HL-60/S4 (cell line): ENCODE measurements around the gene ITPR1.
"Not testable (repeated sequence)": the region's sequence is repeated elsewhere in the genome, so short reads cannot be mapped to it uniquely, and the experiment has no call there.

Source experiments
- in situ Hi-C: fragments of 300-500 bp; cut with MboI; formaldehyde crosslinking; loops from 2 replicates; pipeline ENCODE4 v1.14.3; 2022; ENCODE audit warnings: low sequenced_read_pairs

The ITPR1 gene

DNA sequence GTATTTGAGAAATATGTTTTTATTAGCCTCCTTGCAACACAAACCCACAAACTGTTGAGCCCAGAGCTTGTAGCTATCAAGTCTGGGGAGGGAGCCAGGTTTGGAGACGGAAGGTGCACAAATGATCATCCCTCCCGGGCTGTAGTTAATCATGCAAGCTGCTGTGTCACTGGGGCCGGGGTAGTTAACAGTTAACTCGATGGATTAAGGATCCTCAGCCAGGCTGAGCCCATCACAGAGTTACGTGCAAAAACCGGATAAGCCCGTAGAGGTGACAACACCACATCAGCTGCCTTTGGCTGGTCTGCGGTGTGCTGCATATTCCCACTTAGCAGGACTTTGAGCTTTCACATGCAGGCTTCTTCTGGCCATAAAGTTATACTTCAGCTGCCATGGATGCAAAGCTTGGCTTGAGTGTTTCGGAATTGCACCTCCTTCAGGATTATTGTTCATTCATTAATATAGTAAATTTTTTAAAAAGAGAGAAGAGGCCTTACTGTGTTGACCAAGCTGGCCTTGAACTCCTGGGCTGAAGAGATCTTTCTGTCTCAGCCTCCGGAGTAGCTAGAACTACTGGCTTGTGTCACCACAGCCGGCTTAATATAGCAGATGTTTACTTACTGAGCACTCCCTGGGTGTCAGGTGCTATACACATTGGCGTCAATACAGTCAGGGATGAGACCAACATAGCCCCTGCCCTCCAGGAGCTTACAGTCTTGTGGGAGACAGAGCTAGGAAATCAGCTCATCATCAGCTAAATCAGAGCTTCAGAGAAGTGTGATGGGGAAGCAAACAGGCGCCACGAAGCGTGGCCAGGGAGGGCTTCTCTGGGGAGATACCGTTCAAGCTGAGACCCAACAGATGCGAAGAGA, 259.3 kb downstream of the ITPR1 start:
- in situ Hi-C loops = no loop called here

DNA sequence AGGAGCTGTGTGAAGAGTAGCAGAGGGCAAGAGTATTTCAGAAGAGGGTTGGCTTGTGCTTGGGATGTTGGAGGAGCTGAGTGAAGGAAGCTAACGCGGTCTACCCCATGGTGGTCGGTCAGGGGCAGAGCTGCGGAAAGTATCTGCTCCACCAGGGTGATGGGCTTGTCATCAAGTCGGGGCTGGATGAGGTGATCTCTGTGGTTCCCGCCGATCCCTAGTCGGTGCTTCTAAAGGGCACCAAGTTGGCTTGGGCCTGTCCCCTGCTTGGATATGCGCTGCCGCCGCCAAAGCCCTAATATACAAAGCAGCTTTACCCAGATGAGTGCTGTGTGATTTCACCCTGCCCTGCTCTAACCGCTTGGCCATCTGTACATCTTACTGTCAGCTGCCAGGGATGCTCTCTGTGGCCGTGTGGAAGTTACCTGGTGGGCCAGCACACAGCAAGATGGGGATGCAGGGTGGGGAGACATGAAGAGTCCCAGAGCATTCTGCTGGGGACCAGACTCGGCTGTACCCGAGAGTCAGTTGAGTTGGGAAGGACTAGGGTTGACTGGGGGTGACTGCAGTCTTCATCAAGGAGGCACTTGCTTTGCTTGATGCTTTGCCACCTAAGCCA, 260.0 kb downstream of the ITPR1 start:
- in situ Hi-C loops = no loop called here

DNA sequence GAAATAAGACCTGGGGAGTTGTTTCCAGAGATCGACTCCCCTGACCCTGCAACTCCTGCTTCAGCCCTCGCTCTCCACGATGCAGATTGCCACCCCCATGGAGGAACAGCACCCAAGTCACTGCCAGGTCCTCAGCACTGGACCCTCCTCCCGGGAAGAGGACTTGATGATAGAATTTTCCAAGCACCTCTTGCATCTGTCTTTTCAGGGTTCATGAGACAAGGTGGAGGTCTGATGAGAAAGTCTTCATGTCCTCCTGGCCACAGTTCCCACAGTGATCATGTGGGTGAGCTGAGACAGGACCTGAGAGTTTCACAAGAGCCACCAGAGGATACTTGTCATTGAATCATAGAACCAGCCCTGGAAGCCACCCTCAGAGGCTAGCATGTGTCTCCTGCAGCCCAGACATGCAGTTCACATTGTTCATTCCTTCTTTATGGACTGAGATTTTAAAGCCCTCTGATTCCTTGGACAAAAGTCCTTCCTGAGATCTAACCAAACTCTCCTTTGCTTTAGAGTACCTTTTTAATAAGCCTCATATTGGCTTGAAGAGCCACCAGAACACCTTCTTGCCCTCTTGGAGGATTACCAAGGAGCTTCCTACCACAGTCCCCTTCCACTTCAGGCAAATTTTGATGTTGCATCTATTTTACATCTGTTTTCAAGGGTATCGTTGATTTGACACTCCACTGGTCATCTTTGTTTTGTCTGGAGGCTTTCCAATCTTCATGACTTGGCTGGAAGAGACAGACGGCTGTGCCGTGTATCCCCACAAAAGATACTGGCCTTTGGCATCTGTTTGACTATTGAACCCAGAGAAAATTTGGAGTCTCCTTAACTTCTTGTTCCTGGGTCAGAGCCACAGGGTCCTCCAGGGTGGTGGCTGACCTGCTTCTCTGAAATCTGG, 261.3 kb downstream of the ITPR1 start:
- in situ Hi-C loops = no loop called here

DNA sequence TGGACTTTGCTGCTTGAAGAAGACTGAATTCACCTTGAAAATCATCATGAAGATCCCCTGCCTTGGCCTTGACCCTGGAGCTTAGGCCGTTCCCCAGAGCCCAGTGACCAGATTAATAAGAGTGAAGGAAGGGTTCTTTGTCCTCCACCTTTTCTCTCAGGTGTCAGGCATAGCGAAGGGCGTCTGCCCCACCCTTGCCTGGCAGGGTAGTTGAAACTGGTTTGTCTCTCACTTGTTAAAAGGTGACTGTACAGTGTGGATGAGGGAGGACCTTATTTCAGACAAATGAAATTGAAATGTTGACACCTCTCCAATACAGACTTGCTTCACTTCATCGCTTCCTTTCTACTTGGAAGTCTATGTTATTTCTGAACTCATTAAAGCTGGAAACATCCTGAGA, 262.4 kb downstream of the ITPR1 start:
- in situ Hi-C loops = no loop called here

DNA sequence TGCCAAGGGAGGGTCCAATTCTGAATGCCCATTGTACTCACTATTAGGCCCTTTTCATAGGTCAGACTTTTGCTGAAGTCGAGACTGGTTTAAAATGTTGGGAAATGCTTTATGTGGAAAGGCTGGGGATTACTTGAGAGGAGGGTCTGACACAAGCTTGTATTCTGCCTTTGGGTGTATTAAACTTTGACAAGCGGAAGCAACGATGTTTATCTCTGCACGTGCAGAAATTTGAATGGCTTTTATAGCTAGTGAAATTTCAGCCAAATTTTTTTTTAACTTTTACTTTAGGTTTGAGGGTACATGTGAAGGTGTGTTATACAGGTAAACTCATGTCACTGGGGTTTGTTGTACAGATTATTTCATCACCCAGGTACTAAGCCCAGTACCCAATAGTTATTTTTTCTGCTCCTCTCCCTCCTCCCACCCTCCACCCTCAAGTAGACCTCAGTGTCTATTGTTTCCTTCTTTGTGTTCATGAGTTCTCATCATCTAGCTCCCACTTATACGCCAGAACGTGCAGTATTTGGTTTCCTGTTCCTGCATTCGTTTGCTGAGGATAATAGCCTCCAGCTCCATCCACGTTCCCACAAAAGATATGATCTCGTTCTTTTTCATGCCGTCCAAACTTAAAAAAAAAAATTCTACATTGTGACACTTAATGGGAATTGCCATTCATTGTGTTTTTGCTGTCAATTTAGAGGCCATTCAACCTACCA, 263.1 kb downstream of the ITPR1 start:
- in situ Hi-C loops = no loop called here

DNA sequence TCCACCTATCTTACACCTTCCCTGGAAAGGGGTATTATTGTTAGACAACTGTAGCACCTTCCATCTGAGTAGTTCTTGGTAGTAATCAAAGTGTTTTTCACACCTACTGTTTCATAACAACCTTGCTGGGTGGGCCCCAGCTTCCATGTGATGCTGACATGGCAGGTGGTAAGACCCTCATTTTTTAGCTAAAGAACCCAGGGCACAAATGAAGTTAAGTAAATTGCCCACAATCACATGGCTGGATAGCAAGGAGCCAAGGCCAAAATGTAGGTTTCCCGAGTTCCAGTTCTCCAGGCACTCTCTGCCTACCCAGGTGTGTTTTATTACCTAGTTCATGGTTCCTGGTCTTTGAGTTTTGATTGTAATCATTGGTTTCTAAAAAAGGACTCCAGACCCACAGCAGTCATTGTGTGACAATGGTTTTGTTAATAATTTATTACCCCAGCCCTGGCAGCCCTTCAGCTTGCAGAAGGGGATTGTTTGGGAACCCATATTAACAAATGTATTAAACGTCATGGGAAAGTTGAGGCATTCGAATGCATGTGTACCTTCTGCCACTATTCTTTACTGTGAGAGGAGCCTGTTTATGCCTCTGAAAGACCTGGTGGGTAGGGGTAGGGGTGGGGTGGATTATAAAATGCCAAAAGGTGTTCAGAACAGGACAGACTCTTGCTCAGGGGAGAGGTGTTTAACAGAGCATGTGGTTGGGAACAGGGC, 263.9 kb downstream of the ITPR1 start:
- in situ Hi-C loops = no loop called here

DNA sequence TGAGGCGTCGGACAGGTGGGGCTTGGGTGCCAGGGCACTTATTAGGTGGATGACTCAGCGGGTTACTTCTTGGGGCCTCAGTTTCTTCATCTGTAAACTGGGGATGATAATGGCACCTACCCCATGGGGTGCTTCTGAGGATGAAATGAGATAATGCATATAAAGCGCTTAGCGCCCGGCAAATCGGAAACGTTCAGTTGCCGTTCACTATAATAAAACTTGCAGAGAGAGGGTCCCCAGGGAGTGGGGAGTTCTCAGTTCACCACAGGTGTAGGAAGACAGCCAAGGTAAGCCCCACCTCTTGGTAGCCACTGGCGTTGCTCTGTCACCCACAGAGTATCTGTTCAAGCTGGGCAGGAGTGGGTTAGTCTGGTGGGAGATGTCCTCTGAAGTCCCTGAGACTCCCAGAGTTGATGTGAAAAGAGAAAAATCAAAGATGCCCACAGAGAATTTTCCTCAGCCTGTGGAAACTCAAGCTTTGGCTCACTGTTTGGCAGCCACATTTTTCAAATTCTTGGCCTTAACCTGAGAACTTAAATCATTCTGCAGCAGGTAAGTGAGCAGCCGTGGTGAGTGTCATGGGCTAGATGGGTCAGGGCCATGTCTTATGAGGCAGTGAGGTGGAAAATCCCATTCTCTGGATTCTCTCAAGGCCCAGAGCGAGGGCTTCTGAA, 264.6 kb downstream of the ITPR1 start:
- in situ Hi-C loops = no loop called here

DNA sequence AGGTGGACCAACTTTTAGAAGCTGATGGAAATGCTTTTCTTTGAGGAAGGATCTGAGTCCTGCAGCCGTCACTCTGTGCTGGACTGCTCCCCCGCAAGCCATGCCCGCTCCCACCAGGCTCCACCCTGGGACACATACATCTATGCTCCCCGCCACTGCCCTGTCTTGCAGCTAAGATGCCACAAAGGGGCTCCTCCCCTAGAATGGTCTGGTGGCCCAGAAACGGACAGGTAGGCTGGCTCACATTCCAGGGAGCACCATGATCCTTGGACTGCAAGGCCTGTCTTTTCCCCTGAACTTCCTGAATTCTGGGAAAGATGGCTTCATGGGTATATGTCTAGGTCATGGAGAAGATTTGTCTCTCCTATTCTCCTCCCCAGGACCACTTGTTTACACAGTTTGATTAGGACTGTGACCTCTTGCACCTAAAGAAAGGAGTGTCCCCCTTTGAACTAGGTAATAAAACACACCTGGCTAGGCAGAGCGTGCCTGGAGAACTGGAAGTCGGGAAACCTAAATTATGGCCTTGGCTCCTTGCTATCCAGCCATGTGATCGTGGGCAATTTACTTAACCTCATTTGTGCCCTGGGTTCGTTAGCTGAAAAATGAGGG, 265.2 kb downstream of the ITPR1 start:
- in situ Hi-C loops = no loop called here

DNA sequence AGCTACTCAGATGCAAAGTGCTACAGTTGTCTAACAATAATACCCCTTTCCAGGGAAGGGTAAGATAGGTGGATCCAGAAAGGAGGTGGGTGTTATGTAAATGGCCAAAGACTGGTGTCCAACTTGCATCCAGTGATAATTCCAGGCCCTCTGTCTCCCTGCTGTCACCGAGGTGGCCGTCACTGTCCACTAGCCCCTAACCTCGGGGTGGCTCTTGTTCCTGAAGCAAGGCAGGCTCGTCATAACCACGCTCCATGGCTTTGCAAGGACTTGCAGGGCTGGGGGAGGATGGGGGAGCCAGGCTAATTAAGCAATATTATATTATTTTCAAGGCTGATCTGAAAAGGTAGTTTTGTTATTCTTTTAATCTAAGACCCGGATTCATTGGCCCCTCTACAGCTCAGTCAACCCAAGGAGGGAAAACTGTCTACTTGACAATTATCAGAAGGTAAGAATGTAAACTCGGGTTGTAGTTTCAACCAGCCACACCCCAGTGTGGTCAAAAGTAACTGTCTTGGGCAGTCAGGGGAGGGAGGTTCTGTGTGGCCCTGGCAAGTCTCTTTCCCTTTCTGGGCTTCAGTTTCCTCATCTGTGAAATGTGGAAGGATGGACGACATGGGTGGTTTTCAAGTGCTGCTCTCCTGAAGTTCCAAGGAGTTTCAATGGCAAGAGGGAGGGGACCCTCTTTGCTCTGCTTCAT, 266.0 kb downstream of the ITPR1 start:
- in situ Hi-C loops = no loop called here

DNA sequence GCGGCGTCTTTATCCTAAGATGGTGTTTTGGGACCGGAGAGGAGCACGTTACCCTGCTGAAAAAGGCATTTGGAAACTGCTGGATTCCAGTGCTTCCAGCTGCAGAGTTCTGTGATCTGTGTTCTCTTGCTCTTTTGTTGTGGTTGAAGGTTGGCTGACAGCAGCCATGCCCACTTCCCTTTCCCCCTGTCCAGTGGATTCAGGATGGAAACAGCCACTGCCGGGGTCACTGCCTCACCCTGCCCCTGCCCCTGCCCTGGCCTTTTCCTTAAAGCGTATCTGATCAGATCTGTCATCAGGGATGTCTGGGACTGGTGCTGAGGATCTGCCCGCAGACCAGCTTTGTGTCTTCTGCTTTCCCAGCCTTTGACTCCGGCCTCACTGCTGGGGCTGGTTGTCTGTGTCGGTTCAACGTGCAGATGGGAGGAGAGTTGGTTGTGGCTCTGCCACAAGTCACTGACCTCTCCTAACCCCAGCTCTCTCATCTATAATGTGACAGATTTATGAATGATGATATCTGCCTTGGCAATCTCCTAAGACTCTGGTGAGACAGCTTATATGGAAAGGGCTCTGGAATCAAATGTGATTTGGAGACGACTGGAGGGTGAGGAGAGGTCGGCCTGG, 266.7 kb downstream of the ITPR1 start:
- in situ Hi-C loops = no loop called here

DNA sequence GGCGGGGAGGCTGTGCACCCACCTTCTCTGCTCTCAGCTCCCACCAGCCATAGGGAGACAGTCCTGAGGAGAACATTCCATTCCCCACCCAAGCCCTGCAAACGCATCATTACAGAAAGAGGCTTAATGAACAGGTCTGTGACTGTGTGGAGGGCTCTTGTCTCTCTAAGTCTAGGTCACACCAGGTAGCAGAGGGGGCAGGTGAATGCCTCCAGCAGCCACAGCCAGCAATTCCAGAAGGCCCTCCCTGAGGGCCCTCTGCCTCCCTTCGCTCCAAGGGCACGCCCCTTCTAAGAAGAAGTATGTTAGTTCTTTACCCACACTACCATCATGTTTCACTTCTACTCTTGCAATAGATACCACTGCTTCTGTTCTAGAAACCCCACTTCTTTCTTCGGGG, 268.6 kb downstream of the ITPR1 start:
- in situ Hi-C loops = no loop called here

DNA sequence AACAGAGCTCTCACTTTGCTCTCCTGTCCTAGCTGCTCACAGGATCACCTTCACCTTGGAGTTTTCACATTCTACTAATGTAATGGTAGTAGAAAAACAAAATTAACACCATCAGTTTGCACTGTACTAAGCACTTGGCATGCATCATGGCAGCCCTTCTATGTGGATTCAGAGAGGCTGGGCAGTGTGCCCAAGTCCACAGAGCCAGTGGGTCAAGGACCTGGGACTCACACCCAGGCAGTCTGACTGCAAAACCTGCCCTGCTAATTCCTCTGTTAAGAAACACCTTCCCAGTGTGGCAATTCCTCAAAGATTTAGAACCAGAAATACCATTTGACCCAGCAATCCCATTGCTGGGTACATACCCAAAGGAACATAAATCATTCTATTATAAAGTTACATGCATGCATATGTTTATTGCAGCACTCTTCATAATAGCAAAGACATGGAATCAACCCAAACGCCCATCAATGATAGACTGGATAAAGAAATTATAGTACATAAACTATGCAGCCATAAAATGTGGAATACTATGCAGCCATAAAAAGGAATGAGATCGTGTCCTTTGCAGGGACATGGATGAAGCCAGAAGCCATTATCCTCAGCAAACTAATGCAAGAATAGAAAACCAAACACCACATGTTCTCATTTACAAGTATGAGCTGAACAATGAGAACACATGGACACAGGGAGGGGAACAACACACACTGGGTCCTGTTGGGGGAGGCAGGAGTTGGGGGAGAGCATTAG, 269.5 kb downstream of the ITPR1 start:
- in situ Hi-C loops = not testable (repeated sequence)

DNA sequence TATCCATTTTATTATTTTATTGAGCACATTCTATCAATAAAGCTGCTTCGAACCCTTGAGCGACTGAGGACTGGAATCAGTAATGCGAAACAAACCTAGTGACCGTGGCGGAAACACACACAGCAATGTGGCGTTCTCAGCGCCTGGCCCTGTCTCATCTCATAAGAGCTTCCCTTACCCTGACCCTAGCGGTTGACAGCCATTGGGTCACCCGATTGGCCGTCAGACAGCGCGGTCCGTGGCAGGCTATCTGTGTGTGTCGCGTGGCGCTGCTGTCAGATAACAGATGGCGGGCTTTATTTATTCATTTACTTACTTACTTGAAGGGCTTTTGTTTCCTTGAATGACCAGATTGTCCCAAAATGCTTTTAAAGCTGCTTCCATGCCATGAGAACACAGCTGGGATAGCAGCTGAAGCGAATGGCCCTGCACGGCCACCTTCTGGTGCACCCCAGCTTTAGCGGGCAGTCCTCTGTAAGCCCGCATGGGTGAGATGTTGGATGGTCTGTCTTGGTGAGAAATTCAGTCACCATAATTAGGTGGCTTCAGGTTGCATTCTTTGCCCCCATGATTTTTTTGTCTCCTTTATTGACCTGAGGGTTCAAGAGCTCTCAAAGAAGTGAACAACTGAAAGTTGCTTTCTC, 270.6 kb downstream of the ITPR1 start:
- in situ Hi-C loops = no loop called here

DNA sequence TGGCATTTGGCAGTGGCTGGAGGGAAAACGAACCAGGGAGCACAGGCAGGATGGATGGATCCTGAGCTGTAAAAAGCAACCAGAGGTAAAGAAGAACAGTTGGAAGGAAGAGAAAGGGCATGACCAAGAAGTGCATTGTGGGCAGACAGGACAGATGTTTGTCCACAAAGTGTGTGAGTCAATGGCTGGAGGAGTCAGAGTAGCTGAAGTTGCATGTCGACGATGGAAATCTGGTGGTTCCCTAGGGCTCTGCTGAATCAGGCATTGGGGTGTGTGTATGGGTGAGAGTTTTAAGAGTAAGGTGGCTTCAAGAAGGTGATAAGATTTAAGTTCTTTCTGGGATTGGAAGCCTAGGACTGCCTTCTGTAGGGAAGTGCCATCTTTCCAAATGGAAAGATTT, 272.1 kb downstream of the ITPR1 start:
- in situ Hi-C loops = no loop called here

DNA sequence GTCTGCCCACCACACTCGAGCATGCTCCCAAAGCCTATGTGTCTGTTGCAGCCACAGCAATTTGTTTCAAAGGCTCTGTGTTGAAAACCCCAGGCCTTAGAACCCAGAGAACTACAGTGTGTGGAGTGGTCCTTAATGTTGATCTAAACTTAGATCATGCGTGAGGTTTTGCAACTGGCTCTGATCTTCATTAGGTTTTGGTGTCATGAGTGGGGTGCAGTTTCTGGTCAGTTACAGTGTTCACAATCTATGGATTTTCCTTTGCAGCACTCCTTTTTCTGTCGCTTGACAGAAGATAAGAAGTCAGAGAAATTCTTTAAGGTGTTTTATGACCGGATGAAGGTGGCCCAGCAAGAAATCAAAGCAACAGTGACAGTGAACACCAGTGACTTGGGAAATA, 273.1 kb downstream of the ITPR1 start:
- in situ Hi-C loops = no loop called here

DNA sequence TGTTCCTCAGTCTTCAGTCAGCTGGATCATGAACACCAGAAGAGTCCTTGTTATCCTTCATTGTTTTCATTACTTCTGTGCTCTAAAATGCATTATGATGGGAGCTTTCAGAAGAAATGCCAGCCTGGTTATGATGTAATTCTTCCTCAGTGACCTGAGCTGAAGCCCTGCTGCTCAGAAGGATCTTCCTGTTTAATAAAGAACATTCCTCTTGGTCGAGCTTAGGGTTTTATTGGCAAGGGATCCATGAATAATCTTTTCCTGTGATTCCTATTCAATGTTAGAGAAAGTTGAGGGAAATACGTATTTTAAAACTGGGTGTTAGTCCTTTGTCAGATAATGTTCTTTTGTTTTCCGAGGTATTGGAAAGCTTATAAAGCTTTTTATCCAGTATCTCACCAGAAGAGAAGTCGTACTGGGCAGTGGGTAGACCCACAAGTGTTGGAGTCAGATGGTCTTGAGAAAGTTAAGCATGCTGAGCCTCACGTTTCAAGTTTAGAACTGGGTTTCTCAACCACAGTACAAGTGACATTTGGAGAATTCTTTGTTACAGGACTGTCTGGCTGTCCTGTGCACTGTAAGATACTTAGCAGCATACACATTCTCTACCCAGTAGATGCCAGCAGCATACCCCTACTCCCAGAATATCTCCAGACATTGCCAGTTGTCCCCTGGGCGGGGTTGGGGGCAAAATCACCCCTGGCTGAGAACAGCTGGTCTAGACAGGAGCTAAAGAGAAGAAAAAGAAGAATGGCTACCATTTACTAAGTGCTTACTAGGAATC, 273.8 kb downstream of the ITPR1 start:
- in situ Hi-C loops = no loop called here
